HUES64 (cell line): ENCODE measurements around the gene UBXN7.
"Not testable (repeated sequence)": the region's sequence is repeated elsewhere in the genome, so short reads cannot be mapped to it uniquely, and the experiment has no call there.

Experiments
- H3K27ac ChIP-seq: 2 replicates; pipeline ENCODE4 v1.7.0; 2013; ENCODE audit warnings: low read depth, low read length, inconsistent platforms
- H3K27me3 ChIP-seq: 2 replicates; pipeline ENCODE4 v1.6.1; 2013; ENCODE audit warnings: mild to moderate bottlenecking, low read length; ENCODE audit not compliant: insufficient read depth
- H3K36me3 ChIP-seq: 2 replicates; pipeline ENCODE4 v1.6.1; 2013; ENCODE audit warnings: mild to moderate bottlenecking, low read length; ENCODE audit not compliant: insufficient read depth
- H3K4me1 ChIP-seq: 2 replicates; pipeline ENCODE4 v1.6.1; 2013; ENCODE audit warnings: mild to moderate bottlenecking, low read length, moderate library complexity; ENCODE audit not compliant: insufficient read depth
- H3K4me3 ChIP-seq: 2 replicates; pipeline ENCODE4 v1.5.1; 2013; ENCODE audit warnings: mild to moderate bottlenecking, low read length, moderate library complexity
- H3K9ac ChIP-seq: 2 replicates; pipeline ENCODE4 v1.6.1; 2013; ENCODE audit warnings: mild to moderate bottlenecking, low read depth, low read length
- H3K9me3 ChIP-seq: 2 replicates; pipeline ENCODE4 v1.6.1; 2013; ENCODE audit warnings: low read depth, low read length; ENCODE audit not compliant: insufficient read depth
- WGBS: fragments of 150-250, 120-280 bp; methylation state at CpG from one replicate; pipeline ENCODE4 v1.1.7; 2013; ENCODE audit warnings: missing lambda C conversion rate; 5-methylcytosine and 5-hydroxymethylcytosine counted together

Gene UBXN7

DNA sequence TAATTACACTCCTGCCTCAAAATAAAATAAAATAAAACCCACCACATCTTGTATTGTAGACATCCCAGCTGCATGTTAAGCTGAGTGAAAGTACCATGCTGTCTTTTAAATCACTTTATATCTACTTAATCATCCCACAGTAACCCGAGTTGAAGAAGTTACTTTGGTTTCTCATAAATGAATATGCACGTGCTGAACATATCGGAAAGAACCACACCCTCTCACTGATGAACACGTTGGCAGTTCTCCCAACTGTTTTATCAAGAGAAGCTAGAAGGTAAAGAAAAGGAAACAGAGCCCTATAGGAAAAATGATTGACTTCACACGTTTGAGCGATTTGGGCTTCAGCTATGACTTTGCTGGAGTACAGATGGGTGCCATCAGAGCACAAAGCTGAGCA, 78.1 kb downstream of the UBXN7 start:
- H3K27ac ChIP-seq, result no peak overlapping the region
- peaks cover 75% of the 10 kb centered on the region for H3K36me3 ChIP-seq
- H3K4me1 ChIP-seq, result no peaks in the 10 kb centered on the region
- no peak overlapping the region for H3K9ac ChIP-seq
- no peaks in the 10 kb centered on the region for H3K9me3 ChIP-seq
- no peaks in the 10 kb centered on the region for H3K27me3 ChIP-seq
- 97% methylated on average over 6 of the region's 6 CpGs for WGBS
- no peak overlapping the region for H3K4me3 ChIP-seq

DNA sequence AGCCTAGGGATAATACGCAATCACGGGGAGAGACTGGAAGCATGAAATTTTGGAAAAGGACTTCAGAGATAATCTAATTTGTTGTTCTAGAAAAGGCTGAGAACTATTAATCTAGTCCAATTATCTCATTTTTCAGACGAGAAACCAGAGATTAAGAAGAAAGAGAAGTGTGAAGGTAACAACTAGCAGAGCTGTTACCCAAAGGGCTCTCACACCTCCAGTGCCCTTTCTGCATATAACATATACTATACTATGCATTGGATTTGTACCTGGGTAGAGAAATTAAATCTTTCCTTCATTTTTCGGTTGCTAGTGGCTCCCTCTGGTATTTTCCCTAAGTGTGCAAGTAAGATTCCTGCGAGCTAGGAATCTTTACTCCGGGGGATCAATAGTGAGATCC, 80.7 kb downstream of the UBXN7 start:
- 78% methylated on average over 5 of the region's 6 CpGs for WGBS
- Histone ChIP-seq H3K27me3 (no peaks in the 10 kb centered on the region), H3K9ac (no peak overlapping the region), H3K36me3 (peaks cover 62% of the 10 kb centered on the region), H3K27ac (no peak overlapping the region), H3K9me3 (no peaks in the 10 kb centered on the region), H3K4me1 (no peaks in the 10 kb centered on the region), H3K4me3 (no peak overlapping the region)

DNA sequence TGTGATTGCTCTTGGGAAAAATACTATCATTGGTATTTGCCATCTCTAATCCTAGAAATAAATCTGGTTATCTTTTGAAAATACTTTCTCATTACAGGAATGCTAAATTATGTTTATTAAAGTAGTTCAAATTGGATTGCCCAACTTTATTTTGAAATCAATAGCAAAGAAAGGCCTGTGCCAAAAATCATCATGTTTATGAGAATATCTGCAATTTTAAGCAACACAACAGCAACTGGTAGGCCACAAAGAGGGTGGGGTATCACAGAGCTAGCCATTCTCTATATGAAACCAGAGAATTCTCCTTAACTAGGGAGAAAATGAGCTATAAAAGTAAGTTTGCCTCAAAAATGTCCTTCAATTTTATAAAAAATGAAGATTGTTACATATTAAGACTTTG, 82.2 kb downstream of the UBXN7 start:
- Histone ChIP-seq H3K36me3 (peaks cover 48% of the 10 kb centered on the region), H3K4me1 (no peaks in the 10 kb centered on the region), H3K9ac (no peak overlapping the region), H3K4me3 (no peak overlapping the region), H3K9me3 (no peaks in the 10 kb centered on the region), H3K27me3 (no peaks in the 10 kb centered on the region), H3K27ac (no peak overlapping the region)

DNA sequence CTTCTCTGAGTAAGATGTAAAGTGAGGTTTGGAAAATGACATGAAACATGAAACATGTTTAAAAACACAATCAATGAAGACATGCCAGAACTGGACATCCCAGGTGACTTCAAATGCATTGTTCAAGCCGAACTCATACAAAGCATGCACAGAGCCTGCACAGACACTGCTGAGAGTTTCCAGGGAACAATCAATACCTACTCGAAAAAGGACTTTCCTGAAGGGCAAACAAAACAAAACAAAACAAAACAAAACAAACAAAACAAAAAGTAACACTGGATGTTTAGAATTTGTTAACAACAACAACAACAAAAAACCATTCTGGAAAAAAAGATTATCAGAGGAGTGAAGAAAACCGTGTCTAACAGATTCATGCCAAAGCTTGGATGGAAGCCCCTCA, 83.5 kb downstream of the UBXN7 start:
- WGBS, result 87% methylated on average over 3 of the region's 3 CpGs
- Histone ChIP-seq H3K4me3 (no peak overlapping the region), H3K27ac (no peak overlapping the region), H3K9ac (no peak overlapping the region), H3K9me3 (no peaks in the 10 kb centered on the region), H3K4me1 (no peaks in the 10 kb centered on the region), H3K36me3 (peaks cover 34% of the 10 kb centered on the region), H3K27me3 (no peaks in the 10 kb centered on the region)

DNA sequence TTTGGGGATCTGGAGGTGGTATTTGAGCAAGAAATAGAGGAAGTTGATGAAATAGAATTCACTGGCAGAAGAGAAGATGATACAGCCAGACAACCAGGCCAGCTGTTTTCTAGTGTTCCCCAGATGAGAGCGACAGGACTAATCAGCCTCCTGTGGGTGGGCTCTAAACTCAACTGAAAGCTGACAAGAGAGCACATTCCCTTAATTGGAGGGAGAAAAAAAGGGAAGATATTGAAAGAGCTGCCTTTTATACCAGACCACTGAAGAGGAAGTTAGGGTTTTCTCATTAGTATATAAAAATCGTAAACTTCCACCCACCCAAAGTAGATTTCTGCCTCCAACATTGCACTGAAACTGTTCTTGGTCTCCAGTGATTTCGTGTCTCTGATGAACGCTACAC, 87.6 kb downstream of the UBXN7 start:
- Histone ChIP-seq H3K36me3 (peaks cover 17% of the 10 kb centered on the region), H3K9ac (no peak overlapping the region), H3K4me1 (peaks cover 2% of the 10 kb centered on the region; the same call in 1 of the 2 replicates), H3K4me3 (no peak overlapping the region), H3K27me3 (no peaks in the 10 kb centered on the region), H3K27ac (no peak overlapping the region), H3K9me3 (no peaks in the 10 kb centered on the region)
- 92% methylated on average over 4 of the region's 4 CpGs for WGBS

DNA sequence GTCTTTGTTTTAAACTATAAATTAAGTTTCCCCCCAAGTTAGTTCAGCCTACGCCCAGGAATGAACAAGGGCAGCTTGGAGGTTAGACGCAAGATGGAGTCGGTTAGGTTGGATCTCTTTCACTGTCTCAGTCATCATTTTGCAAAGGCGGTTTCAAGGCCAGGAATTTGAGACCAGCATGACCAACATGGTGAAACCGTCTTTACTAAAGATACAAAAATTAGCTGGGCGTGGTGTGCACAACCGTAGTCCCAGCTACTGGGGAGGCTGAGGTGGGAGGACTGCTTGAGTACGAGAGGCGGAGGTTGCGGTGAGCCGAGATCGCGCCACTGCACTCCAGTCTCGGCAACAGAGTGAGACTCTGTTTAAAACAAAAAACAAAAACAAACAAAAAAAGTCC, 88.3 kb downstream of the UBXN7 start:
- H3K27me3 ChIP-seq, H3K4me1 ChIP-seq, H3K27ac ChIP-seq, H3K9me3 ChIP-seq, H3K4me3 ChIP-seq, H3K36me3 ChIP-seq, H3K9ac ChIP-seq: not testable (repeated sequence)
- 97% methylated on average over 13 of the region's 14 CpGs for WGBS

DNA sequence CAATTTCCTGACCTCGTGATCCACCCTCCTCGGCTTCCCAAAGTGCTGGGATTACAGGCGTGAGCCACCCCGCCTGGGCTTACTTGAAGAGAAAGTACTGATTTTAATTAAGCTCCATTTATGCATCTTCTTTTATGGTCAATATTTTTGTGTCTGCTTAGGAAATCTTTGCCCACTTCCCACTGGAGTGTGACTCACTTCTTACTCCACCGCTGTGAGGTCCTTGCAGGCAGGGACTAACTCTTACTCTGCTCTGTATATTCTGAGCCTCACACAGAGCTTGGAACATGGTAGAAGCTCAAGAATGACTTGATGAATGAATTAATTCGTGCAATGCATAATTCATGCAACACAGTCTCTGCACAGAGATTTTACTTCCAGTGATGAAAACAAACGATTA, 91.1 kb downstream of the UBXN7 start:
- no peak overlapping the region for H3K9ac ChIP-seq
- H3K27ac ChIP-seq, result no peak overlapping the region
- no peaks in the 10 kb centered on the region for H3K9me3 ChIP-seq
- no peaks in the 10 kb centered on the region for H3K36me3 ChIP-seq
- H3K27me3 ChIP-seq, result no peaks in the 10 kb centered on the region
- WGBS, result 95% methylated on average over 7 of the region's 7 CpGs
- H3K4me3 ChIP-seq, result no peak overlapping the region
- peaks cover 2% of the 10 kb centered on the region; the same call in 1 of the 2 replicates for H3K4me1 ChIP-seq

DNA sequence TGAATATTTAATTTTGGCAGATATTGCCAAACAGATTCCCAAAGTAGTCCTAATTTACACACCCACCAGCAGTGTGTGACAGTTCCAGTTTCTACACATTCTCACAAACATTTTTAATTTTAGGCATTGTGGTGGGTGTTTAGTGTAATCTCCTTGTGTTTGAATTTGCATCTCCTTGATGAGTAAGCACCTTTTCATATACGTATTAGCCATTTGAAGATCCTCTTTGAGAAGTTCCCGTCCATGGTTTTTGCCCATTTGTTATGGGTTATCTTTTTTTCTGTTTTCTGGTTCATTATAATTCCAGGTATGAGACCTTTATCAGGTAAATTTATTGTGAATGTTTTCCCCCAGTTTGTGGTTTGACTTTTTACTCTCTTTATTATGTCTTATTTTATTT, 91.8 kb downstream of the UBXN7 start:
- H3K9ac ChIP-seq, result no peak overlapping the region
- no peaks in the 10 kb centered on the region for H3K9me3 ChIP-seq
- H3K4me3 ChIP-seq, result no peak overlapping the region
- no peaks in the 10 kb centered on the region for H3K27me3 ChIP-seq
- peaks cover 2% of the 10 kb centered on the region; the same call in 1 of the 2 replicates for H3K4me1 ChIP-seq
- no peak overlapping the region for H3K27ac ChIP-seq
- 75% methylated on average over 2 of the region's 2 CpGs for WGBS
- H3K36me3 ChIP-seq, result no peaks in the 10 kb centered on the region

DNA sequence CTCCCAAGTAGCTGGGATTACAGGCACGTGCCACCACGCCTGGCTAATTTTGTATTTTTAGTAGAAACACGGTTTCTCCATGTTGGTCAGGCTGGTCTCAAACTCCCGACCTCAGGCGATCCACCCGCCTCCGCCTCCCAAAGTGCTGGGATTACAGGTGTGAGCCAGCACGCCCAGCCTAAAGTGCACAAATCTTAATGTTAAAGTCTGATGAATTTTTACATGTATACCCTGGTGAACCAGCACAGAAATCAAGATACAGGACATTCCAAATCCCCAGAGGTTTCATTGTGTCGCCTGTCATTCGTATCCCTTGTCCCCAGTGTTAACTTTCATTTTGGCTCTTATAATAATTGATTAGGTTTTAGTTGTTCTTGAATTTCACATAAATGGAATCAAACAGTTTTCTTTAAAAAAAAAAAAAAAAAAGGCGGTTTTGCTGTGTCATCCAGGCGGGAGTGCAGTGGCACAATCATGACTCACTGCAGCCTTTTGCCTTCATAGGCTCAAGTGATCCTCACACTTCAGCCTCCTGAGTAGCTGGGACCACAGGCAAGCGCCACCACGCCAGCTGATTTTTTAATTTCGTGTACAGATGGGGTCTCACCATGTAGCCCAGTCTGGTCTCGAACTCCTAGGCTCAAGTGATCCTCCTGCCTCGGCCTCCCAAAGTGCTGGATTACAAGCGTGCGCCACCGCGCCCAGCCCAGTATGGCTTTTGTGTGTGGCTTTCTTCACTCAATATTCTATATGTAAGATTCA, 92.6 kb downstream of the UBXN7 start:
- no peak overlapping the region for H3K9ac ChIP-seq
- H3K27me3 ChIP-seq, result no peaks in the 10 kb centered on the region
- no peak overlapping the region for H3K4me3 ChIP-seq
- H3K9me3 ChIP-seq, result no peaks in the 10 kb centered on the region
- H3K36me3 ChIP-seq, result no peaks in the 10 kb centered on the region
- H3K27ac ChIP-seq, result no peak overlapping the region
- H3K4me1 ChIP-seq, result peaks cover 2% of the 10 kb centered on the region; the same call in 1 of the 2 replicates
- WGBS, result 95% methylated on average over 21 of the region's 21 CpGs

DNA sequence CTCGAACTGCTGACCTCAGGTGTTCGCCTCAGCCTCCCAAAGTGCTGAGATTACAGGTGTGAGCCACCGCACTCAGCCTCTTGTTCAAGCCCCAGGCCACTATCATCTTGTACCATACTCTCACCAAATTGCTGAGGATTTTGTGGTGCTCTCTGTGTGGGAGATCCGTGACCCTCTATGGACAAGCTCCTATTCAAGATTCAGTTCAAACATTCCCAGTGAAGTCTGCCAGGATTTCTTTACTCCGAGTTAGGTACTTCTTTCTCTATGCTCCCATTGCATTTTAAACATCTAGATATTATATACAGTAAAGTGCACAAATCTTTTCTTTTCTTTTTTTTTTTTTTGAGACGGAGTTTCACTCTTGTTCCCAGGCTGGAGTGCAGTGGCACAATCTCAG, 93.2 kb downstream of the UBXN7 start:
- WGBS, result 93% methylated on average over 6 of the region's 6 CpGs
- Histone ChIP-seq H3K27ac (no peak overlapping the region), H3K4me1 (peaks cover 2% of the 10 kb centered on the region; the same call in 1 of the 2 replicates), H3K9me3 (no peaks in the 10 kb centered on the region), H3K4me3 (no peak overlapping the region), H3K36me3 (no peaks in the 10 kb centered on the region), H3K9ac (no peak overlapping the region), H3K27me3 (no peaks in the 10 kb centered on the region)

DNA sequence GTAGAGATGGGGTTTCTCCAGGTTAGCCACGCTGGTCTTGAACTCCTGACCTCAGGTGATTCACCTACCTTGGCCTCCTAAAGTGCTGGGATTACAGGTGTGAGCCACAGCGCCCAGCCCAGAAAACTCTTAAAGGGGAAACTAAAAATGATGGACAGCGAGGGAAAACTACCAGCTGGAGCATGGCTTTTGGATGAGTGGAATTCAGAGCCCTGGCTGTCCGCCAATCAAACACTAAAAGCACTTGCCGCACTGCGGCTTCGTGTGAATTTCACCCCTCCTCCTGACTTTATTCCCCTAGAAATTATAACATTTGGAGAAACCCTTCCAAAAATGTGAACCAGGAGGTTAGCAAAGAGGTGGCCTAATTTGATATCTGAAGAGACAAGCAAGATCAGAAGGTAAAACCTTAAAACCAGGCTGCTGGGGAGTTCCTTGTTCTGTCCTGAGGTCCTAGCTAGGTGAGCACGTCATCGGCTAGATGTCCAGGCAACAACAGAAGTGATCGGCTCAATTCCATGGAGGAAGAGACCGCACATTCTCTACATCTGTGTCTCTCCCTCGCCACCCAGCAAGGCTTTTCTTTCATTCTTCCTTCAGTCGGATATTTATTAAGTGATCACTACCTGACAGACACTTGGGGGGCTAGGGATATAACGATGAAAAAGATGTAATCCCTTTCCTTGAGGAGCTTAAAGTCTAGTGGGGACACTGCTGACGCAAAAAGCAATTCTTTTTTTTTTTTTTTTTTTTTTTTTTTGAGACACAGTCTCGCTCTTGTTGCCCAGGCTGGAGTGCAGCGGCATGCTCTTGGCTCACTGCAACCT, 95.7 kb downstream of the UBXN7 start:
- H3K4me1 ChIP-seq, result peaks cover 2% of the 10 kb centered on the region; the same call in 1 of the 2 replicates
- no peak overlapping the region for H3K4me3 ChIP-seq
- 94% methylated on average over 17 of the region's 17 CpGs for WGBS

More for the DNA sequence above, 95.7 kb downstream of the UBXN7 start:
- Histone ChIP-seq H3K27ac (no peak overlapping the region), H3K9me3 (no peaks in the 10 kb centered on the region), H3K36me3 (no peaks in the 10 kb centered on the region), H3K27me3 (no peaks in the 10 kb centered on the region), H3K9ac (no peak overlapping the region)
